Naive thymus-derived CD4-positive, alpha-beta T cell (primary cell): ENCODE results near the gene LRRC53. TPM values are rescaled to one million over a fixed set of nuclear protein-coding genes. Genes with fewer than 3 reads are reported as not detected.

Experiments
- ATAC-seq: fragments of 150-1000 bp; cut with Tn5 transposase; 2 replicates; pipeline ENCODE4 v1.10.0; 2021; ENCODE audit warnings: mild to moderate bottlenecking, moderate library complexity
- CTCF ChIA-PET: fragments of 350-600 bp; sonication (Branson Sonifier 250); formaldehyde crosslinking; loops from one replicate; lab custom pipeline; 2021; ENCODE audit warnings: antibody characterized with exemption; lab: Charles Lee
- POLR2A ChIA-PET: fragments of 350-600 bp; sonication (Branson Sonifier 250); formaldehyde crosslinking; loops from one replicate; lab custom pipeline; 2021; ENCODE audit warnings: antibody characterized with exemption, inconsistent platforms; lab: Charles Lee
- DNase-seq, 9 donors: peaks; one replicate each; pipeline versions ENCODE4 v3.0.0 to v3.0.0-alpha.2; 2020 to 2022; ENCODE audit warnings: mixed read lengths in 1 of 9
- H3K27ac ChIP-seq: one replicate; pipeline ENCODE4 v1.7.0; 2013; ENCODE audit warnings: mild to moderate bottlenecking, low read depth, low read length, moderate library complexity
- H3K27me3 ChIP-seq, 2 donors: one replicate each; pipeline ENCODE4 v1.7.0; 2013; ENCODE audit warnings: low read length in 2 of 2, mild to moderate bottlenecking in 2 of 2, moderate library complexity in 2 of 2; ENCODE audit not compliant: control insufficient read depth in 2 of 2, insufficient read depth in 2 of 2
- H3K36me3 ChIP-seq, 3 experiments: 1 replicate in 2 of 3; 2 replicates in 1 of 3; pipeline ENCODE4 v1.7.0; 2013; ENCODE audit warnings: low read length in 3 of 3, mild to moderate bottlenecking in 3 of 3, moderate library complexity in 1 of 3; ENCODE audit not compliant: insufficient read depth in 3 of 3, control insufficient read depth in 2 of 3
- H3K4me1 ChIP-seq, 2 donors: one replicate each; pipeline ENCODE4 v1.7.0; 2013; ENCODE audit warnings: low read length in 2 of 2, mild to moderate bottlenecking in 2 of 2, moderate library complexity in 1 of 2; ENCODE audit not compliant: control insufficient read depth in 2 of 2, insufficient read depth in 2 of 2
- H3K4me3 ChIP-seq: 2 replicates; pipeline ENCODE4 v1.7.0; 2013; ENCODE audit warnings: mild to moderate bottlenecking, low read length
- H3K9me3 ChIP-seq, 3 experiments: 1 replicate in 2 of 3; 2 replicates in 1 of 3; pipeline ENCODE4 v1.7.0; 2013; ENCODE audit warnings: low read length in 3 of 3; ENCODE audit not compliant: control insufficient read depth in 2 of 3
- H3K27ac Mint-ChIP-seq, 9 donors: one replicate each; pipeline ENCODE4 v1.8.0; 2020 to 2022; ENCODE audit warnings: mixed read lengths in 9 of 9, mild to moderate bottlenecking in 8 of 9, moderate library complexity in 5 of 9, inconsistent platforms in 2 of 9
- H3K27me3 Mint-ChIP-seq, 5 donors: one replicate each; pipeline ENCODE4 v1.8.0; 2021 to 2022; ENCODE audit warnings: mixed read lengths in 5 of 5, mild to moderate bottlenecking in 1 of 5
- H3K36me3 Mint-ChIP-seq, 5 donors: one replicate each; pipeline ENCODE4 v1.8.0; 2020 to 2022; ENCODE audit warnings: mixed read lengths in 5 of 5, mild to moderate bottlenecking in 3 of 5, inconsistent platforms in 1 of 5
- H3K4me1 Mint-ChIP-seq, 7 donors: one replicate each; pipeline ENCODE4 v1.8.0; 2020 to 2022; ENCODE audit warnings: mixed read lengths in 7 of 7, mild to moderate bottlenecking in 3 of 7, inconsistent platforms in 1 of 7
- H3K4me3 Mint-ChIP-seq, 10 donors: one replicate each; pipeline ENCODE4 v1.8.0; 2020 to 2022; ENCODE audit warnings: mild to moderate bottlenecking in 10 of 10, mixed read lengths in 10 of 10, moderate library complexity in 6 of 10, inconsistent platforms in 2 of 10
- H3K9me3 Mint-ChIP-seq, 11 donors: one replicate each; pipeline ENCODE4 v1.8.0; 2020 to 2022; ENCODE audit warnings: mixed read lengths in 11 of 11, mild to moderate bottlenecking in 4 of 11, inconsistent platforms in 1 of 11, moderate library complexity in 1 of 11
- intact Hi-C, 2 donors: fragments of 100-400 bp; cut with micrococcal nuclease; formaldehyde crosslinking; loops; one replicate each; pipeline ENCODE4 v1.15.1; 2023
- polyA plus RNA-seq, 2 donors: library from polyadenylated mRNA; unstranded; fragments of 300-500 nt; fragmentation: Illumina TruSeq; gene quantifications; one replicate each; pipeline ENCODE4 v1.2.3, GENCODE V29; 2021
- total RNA-seq, 6 experiments: library from RNA in 5 of 6; stranded (reverse) in 5 of 6; gene quantifications; 1 replicate in 5 of 6; 2 replicates in 1 of 6; pipeline ENCODE4 v1.2.3 and lab custom pipeline; 2021 to 2026

The LRRC53 gene
- total and polyA plus RNA-seq, 7 experiments from 2014 or later = not detected

GRCh38 chr1:74437035-74437434 lies 75.4 kb downstream of the LRRC53 start:
- ChIA-PET POLR2A (no interaction called here), CTCF (no interaction called here)
- Mint-ChIP-seq H3K4me3 (no peak overlapping the region), H3K9me3 (peaks cover 0 to 10% (median 0%) of the 10 kb centered on the region in 11 donors), H3K27ac (no peak overlapping the region), H3K36me3 (no peaks in the 10 kb centered on the region), H3K27me3 (peaks cover 0 to 8% (median 0%) of the 10 kb centered on the region in 5 donors), H3K4me1 (no peaks in the 10 kb centered on the region)
- DNase-seq = no peak
- Histone ChIP-seq H3K27me3 (no peaks in the 10 kb centered on the region), H3K27ac (no peak overlapping the region), H3K4me1 (no peaks in the 10 kb centered on the region), H3K9me3 (no peaks in the 10 kb centered on the region), H3K36me3 (no peaks in the 10 kb centered on the region), H3K4me3 (no peak overlapping the region)
- no peak for ATAC-seq
- intact Hi-C loops = no loop called here

- Histone ChIP-seq H3K36me3 (no peaks in the 10 kb centered on the region), H3K27me3 (no peaks in the 10 kb centered on the region), H3K4me1 (no peaks in the 10 kb centered on the region), H3K27ac (no peak overlapping the region), H3K4me3 (no peak overlapping the region), H3K9me3 (no peaks in the 10 kb centered on the region)
- no peak overlapping the region for H3K27ac Mint-ChIP-seq
- no peak for DNase-seq
- CTCF ChIA-PET = interaction anchor here (0.8 kb wide), 1 partner anchor 9 kb away, joined by 3 read pairs; no protein-coding TSS in a partner anchor
- H3K27me3 Mint-ChIP-seq = peaks cover 0 to 8% (median 0%) of the 10 kb centered on the region in 5 donors
- POLR2A ChIA-PET = no interaction called here
- peaks cover 0 to 4% (median 0%) of the 10 kb centered on the region in 11 donors for H3K9me3 Mint-ChIP-seq
- no peaks in the 10 kb centered on the region for H3K4me1 Mint-ChIP-seq
- H3K4me3 Mint-ChIP-seq = no peak overlapping the region
- ATAC-seq = no peak
- H3K36me3 Mint-ChIP-seq = no peaks in the 10 kb centered on the region
- intact Hi-C loops = no loop called here
Observed at GRCh38 chr1:74436078-74436477, 76.3 kb downstream of the LRRC53 start.

- Histone ChIP-seq H3K4me1 (no peaks in the 10 kb centered on the region), H3K27ac (no peak overlapping the region), H3K36me3 (no peaks in the 10 kb centered on the region), H3K9me3 (no peaks in the 10 kb centered on the region), H3K27me3 (no peaks in the 10 kb centered on the region), H3K4me3 (no peak overlapping the region)
- Mint-ChIP-seq H3K4me3 (no peak overlapping the region), H3K27me3 (peaks cover 0 to 8% (median 0%) of the 10 kb centered on the region in 5 donors), H3K9me3 (peaks cover 0 to 1% (median 0%) of the 10 kb centered on the region in 11 donors), H3K27ac (no peak overlapping the region), H3K4me1 (no peaks in the 10 kb centered on the region), H3K36me3 (no peaks in the 10 kb centered on the region)
- ChIA-PET POLR2A (no interaction called here), CTCF (no interaction called here)
- ATAC-seq = no peak
- DNase-seq = no peak
- intact Hi-C loops = no loop called here
Observed at GRCh38 chr1:74434321-74434720, 78.1 kb downstream of the LRRC53 start.

GRCh38 chr1:74432325-74432724 lies 80.1 kb downstream of the LRRC53 start:
- no peaks in the 10 kb centered on the region for H3K4me1 Mint-ChIP-seq
- DNase-seq (no peak), ATAC-seq (no peak)
- no peak overlapping the region for H3K27ac ChIP-seq
- H3K27me3 ChIP-seq = no peaks in the 10 kb centered on the region
- H3K9me3 Mint-ChIP-seq = peaks cover 0 to 5% (median 0%) of the 10 kb centered on the region in 11 donors
- no peak overlapping the region for H3K4me3 Mint-ChIP-seq
- H3K36me3 Mint-ChIP-seq = no peaks in the 10 kb centered on the region
- H3K4me1 ChIP-seq = no peaks in the 10 kb centered on the region
- intact Hi-C loops = no loop called here
- no peaks in the 10 kb centered on the region for H3K36me3 ChIP-seq
- no peak overlapping the region for H3K4me3 ChIP-seq
- H3K27me3 Mint-ChIP-seq = peaks cover 0 to 5% (median 0%) of the 10 kb centered on the region in 5 donors
- no peaks in the 10 kb centered on the region for H3K9me3 ChIP-seq
- ChIA-PET POLR2A (no interaction called here), CTCF (no interaction called here)
- no peak overlapping the region for H3K27ac Mint-ChIP-seq

- Mint-ChIP-seq H3K36me3 (no peaks in the 10 kb centered on the region), H3K4me1 (no peaks in the 10 kb centered on the region), H3K27me3 (peaks cover 0 to 5% (median 0%) of the 10 kb centered on the region in 5 donors), H3K27ac (no peak overlapping the region), H3K4me3 (no peak overlapping the region), H3K9me3 (peaks cover 0 to 5% (median 0%) of the 10 kb centered on the region in 11 donors)
- Histone ChIP-seq H3K36me3 (no peaks in the 10 kb centered on the region), H3K4me3 (no peak overlapping the region), H3K27ac (no peak overlapping the region), H3K9me3 (no peaks in the 10 kb centered on the region), H3K27me3 (no peaks in the 10 kb centered on the region), H3K4me1 (no peaks in the 10 kb centered on the region)
- intact Hi-C loops = no loop called here
- POLR2A ChIA-PET = no interaction called here
- CTCF ChIA-PET = no interaction called here
- DNase-seq = no peak
- no peak for ATAC-seq
Observed at GRCh38 chr1:74431531-74431930, 80.9 kb downstream of the LRRC53 start.

GRCh38 chr1:74430342-74430934 lies 82.0 kb downstream of the LRRC53 start:
- CTCF ChIA-PET = no interaction called here
- Histone ChIP-seq H3K4me1 (no peaks in the 10 kb centered on the region), H3K27me3 (no peaks in the 10 kb centered on the region), H3K9me3 (no peaks in the 10 kb centered on the region), H3K4me3 (no peak overlapping the region), H3K27ac (no peak overlapping the region), H3K36me3 (no peaks in the 10 kb centered on the region)
- DNase-seq (no peak), ATAC-seq (no peak)
- no peak overlapping the region for H3K4me3 Mint-ChIP-seq
- H3K27ac Mint-ChIP-seq = no peak overlapping the region
- peaks cover 0 to 5% (median 0%) of the 10 kb centered on the region in 11 donors for H3K9me3 Mint-ChIP-seq
- H3K27me3 Mint-ChIP-seq = peaks cover 0 to 5% (median 0%) of the 10 kb centered on the region in 5 donors
- no peaks in the 10 kb centered on the region for H3K4me1 Mint-ChIP-seq
- intact Hi-C loops = no loop called here
- H3K36me3 Mint-ChIP-seq = no peaks in the 10 kb centered on the region
- POLR2A ChIA-PET = no interaction called here

- Histone ChIP-seq H3K36me3 (no peaks in the 10 kb centered on the region), H3K4me1 (no peaks in the 10 kb centered on the region), H3K9me3 (no peaks in the 10 kb centered on the region), H3K27me3 (no peaks in the 10 kb centered on the region), H3K27ac (no peak overlapping the region), H3K4me3 (no peak overlapping the region)
- ATAC-seq = no peak
- ChIA-PET CTCF (no interaction called here), POLR2A (no interaction called here)
- H3K27ac Mint-ChIP-seq = no peak overlapping the region
- H3K9me3 Mint-ChIP-seq = peaks cover 0 to 5% (median 0%) of the 10 kb centered on the region in 11 donors
- H3K27me3 Mint-ChIP-seq = peaks cover 0 to 5% (median 0%) of the 10 kb centered on the region in 5 donors
- H3K4me1 Mint-ChIP-seq = no peaks in the 10 kb centered on the region
- no peak overlapping the region for H3K4me3 Mint-ChIP-seq
- no peak for DNase-seq
- intact Hi-C loops = no loop called here
- no peaks in the 10 kb centered on the region for H3K36me3 Mint-ChIP-seq
Observed at GRCh38 chr1:74429580-74429979, 82.8 kb downstream of the LRRC53 start.
